SK-N-SH (cell line): ENCODE data around the gene ADK. TPM values are rescaled to one million over a fixed set of nuclear protein-coding genes. Genes with fewer than 3 reads are reported as not detected.

Experiments used
- CTCF ChIA-PET: fragments of 300-600, 350-600 bp; formaldehyde crosslinking; extraction: SDS; loops from one replicate; lab custom pipeline; 2021; lab: Yijun Ruan, JAX
- POLR2A ChIA-PET: fragments of 350-600 bp; sonication (Branson Sonifier 250); formaldehyde crosslinking; extraction: SDS; loops from one replicate; lab custom pipeline; 2020; ENCODE audit warnings: antibody characterized with exemption, inconsistent platforms; lab: Yijun Ruan, JAX
- DNase-seq: peaks from one replicate; pipeline ENCODE4 v3.0.0; 2012
- H2AFZ ChIP-seq: fragments of 200-600 bp; sonication (generic); 2 replicates; pipeline ENCODE4 v1.8.1; 2016; ENCODE audit warnings: antibody characterized with exemption, mild to moderate bottlenecking, low read depth
- H3F3A ChIP-seq: fragments of 200-600 bp; sonication (generic); replicated peaks from 2 replicates; pipeline ENCODE3; 2016; ENCODE audit warnings: antibody characterized with exemption, mild to moderate bottlenecking; ENCODE audit not compliant: insufficient read depth
- H3K27ac ChIP-seq, 2 experiments: fragments of 200-500 bp in 1 of 2; fragments of 200-600 bp in 1 of 2; sonication (Bioruptor generic) in 1 of 2; sonication (generic), shearing (Covaris generic) in 1 of 2; 2 replicates each; pipeline versions ENCODE4 v1.5.1 to v1.6.1; 2014 to 2016; ENCODE audit warnings: low read depth in 2 of 2, inconsistent platforms in 1 of 2, low read length in 1 of 2, mild to moderate bottlenecking in 1 of 2, mixed read lengths in 1 of 2
- H3K27me3 ChIP-seq: fragments of 200-600 bp; sonication (generic), shearing (Covaris generic); 2 replicates; pipeline ENCODE4 v1.6.1; 2016; ENCODE audit warnings: mixed run types; ENCODE audit not compliant: insufficient read depth
- H3K36me3 ChIP-seq, 2 experiments: fragments of 200-500 bp in 1 of 2; fragments of 200-600 bp in 1 of 2; sonication (Bioruptor generic) in 1 of 2; sonication (generic) in 1 of 2; replicated peaks in 1 of 2; 2 replicates each; pipeline versions ENCODE3 to v1.5.1; 2014 to 2016; ENCODE audit warnings: low read length in 1 of 2, mild to moderate bottlenecking in 1 of 2; ENCODE audit not compliant: insufficient read depth in 2 of 2, control insufficient read depth in 1 of 2
- H3K4me1 ChIP-seq, 2 experiments: fragments of 200-500 bp in 1 of 2; fragments of 200-600 bp in 1 of 2; sonication (Bioruptor generic) in 1 of 2; sonication (generic), shearing (Covaris generic) in 1 of 2; 2 replicates each; pipeline versions ENCODE4 v1.5.1 to v1.6.1; 2014 to 2016; ENCODE audit warnings: low read depth in 1 of 2, low read length in 1 of 2, mixed run types in 1 of 2; ENCODE audit not compliant: insufficient read depth in 2 of 2, control insufficient read depth in 1 of 2
- H3K4me2 ChIP-seq: fragments of 200-600 bp; sonication (generic), shearing (Covaris generic); 2 replicates; pipeline ENCODE4 v1.6.1; 2017; ENCODE audit warnings: mixed run types
- H3K4me3 ChIP-seq, 2 experiments: fragments of 200-500 bp in 1 of 2; fragments of 200-600 bp in 1 of 2; sonication (Bioruptor generic) in 1 of 2; sonication (generic), shearing (Covaris generic) in 1 of 2; 2 replicates each; pipeline versions ENCODE4 v1.5.1 to v1.8.1; 2014 to 2016; ENCODE audit warnings: low read depth in 2 of 2, inconsistent platforms in 1 of 2, low read length in 1 of 2, mild to moderate bottlenecking in 1 of 2, mixed read lengths in 1 of 2, moderate library complexity in 1 of 2
- H3K79me2 ChIP-seq: fragments of 200-600 bp; sonication (generic); 2 replicates; pipeline ENCODE4 v1.8.1; 2017; ENCODE audit warnings: mild to moderate bottlenecking; ENCODE audit not compliant: insufficient read depth
- H3K9ac ChIP-seq: fragments of 200-600 bp; sonication (generic); 2 replicates; pipeline ENCODE4 v1.6.1; 2017; ENCODE audit warnings: mixed run types
- H3K9me2 ChIP-seq: fragments of 200-600 bp; sonication (generic); 2 replicates; pipeline ENCODE4 v1.6.1; 2017; ENCODE audit warnings: mixed run types
- H3K9me3 ChIP-seq: fragments of 200-600 bp; sonication (generic); 2 replicates; pipeline ENCODE4 v1.6.1; 2017; ENCODE audit warnings: mixed run types, mild to moderate bottlenecking, moderate library complexity
- H4K20me1 ChIP-seq: fragments of 200-600 bp; sonication (generic); 2 replicates; pipeline ENCODE4 v1.6.1; 2017; ENCODE audit warnings: mild to moderate bottlenecking, mixed run types; ENCODE audit not compliant: insufficient read depth
- ELF1 ChIP-seq: IDR thresholded peaks from 2 replicates; pipeline ENCODE4 v1.4.0; 2012
- EZH2phosphoT487 ChIP-seq: fragments of 200-600 bp; sonication (generic); IDR thresholded peaks from 2 replicates; pipeline ENCODE4 v1.6.1; 2017; ENCODE audit warnings: low read depth, mixed run types, mild to moderate bottlenecking, antibody characterized with exemption, moderate library complexity, borderline replicate concordance
- GABPA ChIP-seq: IDR thresholded peaks from 2 replicates; pipeline ENCODE4 v1.4.0; 2012; ENCODE audit warnings: low read depth, mild to moderate bottlenecking
- GATA2 ChIP-seq: sonication (generic); formaldehyde crosslinking; IDR thresholded peaks from 2 replicates; pipeline ENCODE4 v1.5.0; 2020; ENCODE audit warnings: mild to moderate bottlenecking, missing genetic modification reagents
- IRF3 ChIP-seq: fragments of 150-350 bp; IDR thresholded peaks from 2 replicates; pipeline ENCODE4 v1.6.1; 2016; ENCODE audit warnings: mild to moderate bottlenecking, low read depth, low read length
- NRF1 ChIP-seq: IDR thresholded peaks from 2 replicates; pipeline ENCODE4 v1.6.1; 2012; ENCODE audit warnings: low read depth, mild to moderate bottlenecking, low read length
- POLR2AphosphoS5 ChIP-seq: IDR thresholded peaks from 2 replicates; pipeline ENCODE4 v1.6.1; 2012; ENCODE audit warnings: low read depth, low read length
- RXRA ChIP-seq: IDR thresholded peaks from 2 replicates; pipeline ENCODE4 v1.4.0; 2012; ENCODE audit warnings: low read depth, mild to moderate bottlenecking, borderline replicate concordance
- SIN3A ChIP-seq: IDR thresholded peaks from 2 replicates; pipeline ENCODE4 v1.6.1; 2012; ENCODE audit warnings: low read depth, mild to moderate bottlenecking, low read length, moderate library complexity, borderline replicate concordance
- TEAD4 ChIP-seq: IDR thresholded peaks from 2 replicates; pipeline ENCODE4 v1.4.0; 2012; ENCODE audit warnings: mild to moderate bottlenecking, borderline replicate concordance; ENCODE audit not compliant: insufficient read depth
- whole genome bisulfite sequencing: methylation state at CpG from one replicate; pipeline ENCODE4 v1.1.6; 2017; ENCODE audit warnings: low lambda C conversion rate; 5-methylcytosine and 5-hydroxymethylcytosine counted together
- polyA plus RNA-seq, 3 experiments: library from polyadenylated mRNA; depleted of rRNA; stranded (reverse); fragments of >200 nt; gene quantifications; 2 replicates each; pipeline ENCODE4 v1.2.3, GENCODE V29; 2012
- TF ChIP-seq, protein P1 (sequence below): IDR thresholded peaks from 2 replicates; pipeline ENCODE4 v1.6.1; 2012; ENCODE audit warnings: mild to moderate bottlenecking, low read depth, low read length, moderate library complexity
- TF ChIP-seq, protein P2 (sequence below): IDR thresholded peaks from 2 replicates; pipeline ENCODE4; 2012
- TF ChIP-seq, protein P3 (sequence below): IDR thresholded peaks from 2 replicates; pipeline ENCODE4 v1.4.0; 2012; ENCODE audit warnings: low read depth, borderline replicate concordance
- TF ChIP-seq, protein P4 (sequence below): fragments of 200-600 bp; sonication (generic); IDR thresholded peaks from 2 replicates; pipeline ENCODE4 v1.6.1; 2017; ENCODE audit warnings: antibody characterized with exemption, mild to moderate bottlenecking, moderate library complexity

The ADK gene
- polyA plus RNA-seq, 1 of the 3 experiments (the other 2 are of a cell fraction): 25.1 TPM

- H3K9me2 ChIP-seq: no peaks in the 10 kb centered on the region
- no peak overlapping the region for H3K4me2 ChIP-seq
- peaks cover 4 to 5% of the 10 kb centered on the region in 2 experiments; a peak in 1 of 4 replicates for H3K4me1 ChIP-seq
- no peak for DNase-seq
- H3K9ac ChIP-seq: no peak overlapping the region
- no peaks in the 10 kb centered on the region for H3K79me2 ChIP-seq
- H3K36me3 ChIP-seq: peaks cover 0 to 5% of the 10 kb centered on the region in 2 experiments
- TF ChIP-seq GATA2: peak; percentile 25; the same call in 1 of the 2 replicates
- TF ChIP-seq, protein P1, sequence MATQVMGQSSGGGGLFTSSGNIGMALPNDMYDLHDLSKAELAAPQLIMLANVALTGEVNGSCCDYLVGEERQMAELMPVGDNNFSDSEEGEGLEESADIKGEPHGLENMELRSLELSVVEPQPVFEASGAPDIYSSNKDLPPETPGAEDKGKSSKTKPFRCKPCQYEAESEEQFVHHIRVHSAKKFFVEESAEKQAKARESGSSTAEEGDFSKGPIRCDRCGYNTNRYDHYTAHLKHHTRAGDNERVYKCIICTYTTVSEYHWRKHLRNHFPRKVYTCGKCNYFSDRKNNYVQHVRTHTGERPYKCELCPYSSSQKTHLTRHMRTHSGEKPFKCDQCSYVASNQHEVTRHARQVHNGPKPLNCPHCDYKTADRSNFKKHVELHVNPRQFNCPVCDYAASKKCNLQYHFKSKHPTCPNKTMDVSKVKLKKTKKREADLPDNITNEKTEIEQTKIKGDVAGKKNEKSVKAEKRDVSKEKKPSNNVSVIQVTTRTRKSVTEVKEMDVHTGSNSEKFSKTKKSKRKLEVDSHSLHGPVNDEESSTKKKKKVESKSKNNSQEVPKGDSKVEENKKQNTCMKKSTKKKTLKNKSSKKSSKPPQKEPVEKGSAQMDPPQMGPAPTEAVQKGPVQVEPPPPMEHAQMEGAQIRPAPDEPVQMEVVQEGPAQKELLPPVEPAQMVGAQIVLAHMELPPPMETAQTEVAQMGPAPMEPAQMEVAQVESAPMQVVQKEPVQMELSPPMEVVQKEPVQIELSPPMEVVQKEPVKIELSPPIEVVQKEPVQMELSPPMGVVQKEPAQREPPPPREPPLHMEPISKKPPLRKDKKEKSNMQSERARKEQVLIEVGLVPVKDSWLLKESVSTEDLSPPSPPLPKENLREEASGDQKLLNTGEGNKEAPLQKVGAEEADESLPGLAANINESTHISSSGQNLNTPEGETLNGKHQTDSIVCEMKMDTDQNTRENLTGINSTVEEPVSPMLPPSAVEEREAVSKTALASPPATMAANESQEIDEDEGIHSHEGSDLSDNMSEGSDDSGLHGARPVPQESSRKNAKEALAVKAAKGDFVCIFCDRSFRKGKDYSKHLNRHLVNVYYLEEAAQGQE: no peak
- no peaks in the 10 kb centered on the region for H3K9me3 ChIP-seq
- H3K4me3 ChIP-seq: no peak overlapping the region
- no peak overlapping the region for H2AFZ ChIP-seq
- ChIA-PET CTCF (interaction anchor here (1.1 kb wide), 1 partner anchor 29 kb away, joined by 4 read pairs; no protein-coding TSS in a partner anchor), POLR2A (no interaction called here)
- no peaks in the 10 kb centered on the region for H4K20me1 ChIP-seq
- H3K27ac ChIP-seq: no peak overlapping the region
- no peaks in the 10 kb centered on the region for H3K27me3 ChIP-seq
- no peaks in the 10 kb centered on the region for H3F3A ChIP-seq
Observed at GRCh38 chr10:74450602-74451001, 299.6 kb downstream of the ADK start.

GRCh38 chr10:74451127-74451829 lies 300.3 kb downstream of the ADK start:
- H3K79me2 ChIP-seq: no peaks in the 10 kb centered on the region
- H3K36me3 ChIP-seq: peaks cover 0 to 7% of the 10 kb centered on the region in 2 experiments
- H3K9ac ChIP-seq: no peak overlapping the region
- H3K27me3 ChIP-seq: no peaks in the 10 kb centered on the region
- no peaks in the 10 kb centered on the region for H3K9me3 ChIP-seq
- H2AFZ ChIP-seq: no peak overlapping the region
- H3K4me3 ChIP-seq: no peak overlapping the region
- 100% methylated on average over 1 of the region's 1 CpG for WGBS
- H4K20me1 ChIP-seq: no peaks in the 10 kb centered on the region
- H3F3A ChIP-seq: no peaks in the 10 kb centered on the region
- ChIA-PET POLR2A (no interaction called here), CTCF (interaction anchor here (0.9 to 1.1 kb wide), 2 partner anchors 30 to 32 kb away, joined by 3 to 4 read pairs; no protein-coding TSS in a partner anchor)
- no peak overlapping the region for H3K4me2 ChIP-seq
- no peak for DNase-seq
- H3K4me1 ChIP-seq: peaks cover 4 to 5% of the 10 kb centered on the region in 2 experiments; a peak in 1 of 4 replicates
- H3K9me2 ChIP-seq: no peaks in the 10 kb centered on the region
- H3K27ac ChIP-seq: no peak overlapping the region
- TF ChIP-seq GABPA (no peak), RXRA (no peak), IRF3 (no peak), NRF1 (no peak), TEAD4 (no peak), SIN3A (no peak), ELF1 (no peak), EZH2phosphoT487 (no peak), POLR2AphosphoS5 (no peak)
- TF ChIP-seq, protein P2, sequence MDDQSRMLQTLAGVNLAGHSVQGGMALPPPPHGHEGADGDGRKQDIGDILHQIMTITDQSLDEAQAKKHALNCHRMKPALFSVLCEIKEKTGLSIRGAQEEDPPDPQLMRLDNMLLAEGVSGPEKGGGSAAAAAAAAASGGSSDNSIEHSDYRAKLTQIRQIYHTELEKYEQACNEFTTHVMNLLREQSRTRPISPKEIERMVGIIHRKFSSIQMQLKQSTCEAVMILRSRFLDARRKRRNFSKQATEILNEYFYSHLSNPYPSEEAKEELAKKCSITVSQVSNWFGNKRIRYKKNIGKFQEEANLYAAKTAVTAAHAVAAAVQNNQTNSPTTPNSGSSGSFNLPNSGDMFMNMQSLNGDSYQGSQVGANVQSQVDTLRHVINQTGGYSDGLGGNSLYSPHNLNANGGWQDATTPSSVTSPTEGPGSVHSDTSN: no peak
- TF ChIP-seq, protein P3, sequence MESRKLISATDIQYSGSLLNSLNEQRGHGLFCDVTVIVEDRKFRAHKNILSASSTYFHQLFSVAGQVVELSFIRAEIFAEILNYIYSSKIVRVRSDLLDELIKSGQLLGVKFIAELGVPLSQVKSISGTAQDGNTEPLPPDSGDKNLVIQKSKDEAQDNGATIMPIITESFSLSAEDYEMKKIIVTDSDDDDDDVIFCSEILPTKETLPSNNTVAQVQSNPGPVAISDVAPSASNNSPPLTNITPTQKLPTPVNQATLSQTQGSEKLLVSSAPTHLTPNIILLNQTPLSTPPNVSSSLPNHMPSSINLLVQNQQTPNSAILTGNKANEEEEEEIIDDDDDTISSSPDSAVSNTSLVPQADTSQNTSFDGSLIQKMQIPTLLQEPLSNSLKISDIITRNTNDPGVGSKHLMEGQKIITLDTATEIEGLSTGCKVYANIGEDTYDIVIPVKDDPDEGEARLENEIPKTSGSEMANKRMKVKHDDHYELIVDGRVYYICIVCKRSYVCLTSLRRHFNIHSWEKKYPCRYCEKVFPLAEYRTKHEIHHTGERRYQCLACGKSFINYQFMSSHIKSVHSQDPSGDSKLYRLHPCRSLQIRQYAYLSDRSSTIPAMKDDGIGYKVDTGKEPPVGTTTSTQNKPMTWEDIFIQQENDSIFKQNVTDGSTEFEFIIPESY: no peak
- TF ChIP-seq, protein P4, sequence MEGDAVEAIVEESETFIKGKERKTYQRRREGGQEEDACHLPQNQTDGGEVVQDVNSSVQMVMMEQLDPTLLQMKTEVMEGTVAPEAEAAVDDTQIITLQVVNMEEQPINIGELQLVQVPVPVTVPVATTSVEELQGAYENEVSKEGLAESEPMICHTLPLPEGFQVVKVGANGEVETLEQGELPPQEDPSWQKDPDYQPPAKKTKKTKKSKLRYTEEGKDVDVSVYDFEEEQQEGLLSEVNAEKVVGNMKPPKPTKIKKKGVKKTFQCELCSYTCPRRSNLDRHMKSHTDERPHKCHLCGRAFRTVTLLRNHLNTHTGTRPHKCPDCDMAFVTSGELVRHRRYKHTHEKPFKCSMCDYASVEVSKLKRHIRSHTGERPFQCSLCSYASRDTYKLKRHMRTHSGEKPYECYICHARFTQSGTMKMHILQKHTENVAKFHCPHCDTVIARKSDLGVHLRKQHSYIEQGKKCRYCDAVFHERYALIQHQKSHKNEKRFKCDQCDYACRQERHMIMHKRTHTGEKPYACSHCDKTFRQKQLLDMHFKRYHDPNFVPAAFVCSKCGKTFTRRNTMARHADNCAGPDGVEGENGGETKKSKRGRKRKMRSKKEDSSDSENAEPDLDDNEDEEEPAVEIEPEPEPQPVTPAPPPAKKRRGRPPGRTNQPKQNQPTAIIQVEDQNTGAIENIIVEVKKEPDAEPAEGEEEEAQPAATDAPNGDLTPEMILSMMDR: no peak
